ENCODE results near the gene KLRB1.
"Not testable (repeated sequence)": the region's sequence is repeated elsewhere in the genome, so short reads cannot be mapped to it uniquely, and the experiment has no call there.

KLRB1 gene

DNA sequence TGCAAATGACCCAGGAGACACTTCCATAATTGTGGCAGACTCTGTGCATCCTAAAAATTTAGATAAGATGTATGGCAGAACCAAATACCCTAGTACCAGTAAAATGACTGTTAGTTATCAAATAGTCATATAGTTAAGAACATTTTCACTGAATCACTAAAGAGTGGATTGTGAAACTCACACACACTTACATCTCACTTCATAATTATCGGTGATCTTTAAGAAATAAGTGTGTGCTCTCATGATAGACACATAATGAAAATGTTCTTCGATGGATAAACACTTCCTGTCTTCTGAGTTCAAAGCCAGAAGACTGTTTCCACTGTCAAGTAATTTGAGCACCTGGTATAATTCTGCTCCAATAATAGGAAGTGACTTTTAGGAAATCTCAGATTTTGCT is 19.1 kb upstream of the KLRB1 start:
- in situ Hi-C loops (cut with MboI; ENCODE audit: low pct_unique_long_range_greater_than_20kb, low sequenced_read_pairs): no loop called here
- no peak for DNase-seq

DNA sequence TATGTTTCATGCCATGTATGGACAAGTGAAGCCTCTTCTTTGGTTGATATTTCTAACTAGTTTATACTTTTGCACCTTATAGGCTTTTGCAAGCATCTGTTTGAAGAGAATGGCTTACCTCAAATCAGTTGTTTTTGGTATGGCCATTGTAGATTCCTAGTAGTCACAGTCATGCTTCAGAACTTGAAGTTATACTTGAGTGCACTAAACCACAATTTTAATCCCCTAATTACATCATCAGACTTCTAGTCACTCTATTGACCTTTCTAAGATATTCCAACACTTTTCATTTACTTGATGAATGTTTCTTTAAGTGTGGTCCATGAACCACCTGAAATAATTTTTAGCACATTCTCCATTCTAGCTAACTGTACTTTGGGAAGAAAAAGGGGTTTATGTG is 18.6 kb upstream of the KLRB1 start:
- DNase-seq: no peak
- in situ Hi-C loops (cut with MboI; ENCODE audit: low pct_unique_long_range_greater_than_20kb, low sequenced_read_pairs): no loop called here

DNA sequence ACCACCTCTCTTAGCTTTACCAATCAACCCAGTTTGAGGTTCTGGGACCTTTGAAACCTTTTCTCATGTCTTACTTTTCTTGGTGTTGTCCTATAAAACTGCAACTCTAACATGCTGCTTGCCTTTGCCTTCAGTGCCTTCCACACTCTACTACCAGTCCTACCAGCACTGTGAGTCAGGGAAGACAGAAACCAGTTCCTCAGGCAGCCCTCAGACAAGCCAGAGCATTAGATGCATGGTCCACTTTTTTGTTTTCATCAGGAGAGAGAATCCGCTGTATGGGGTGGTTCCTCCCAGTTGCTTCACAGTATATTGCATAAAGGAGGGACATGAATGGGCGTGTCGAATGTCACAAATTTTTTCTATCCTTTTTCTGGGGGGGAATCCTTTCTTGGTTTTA is 17.3 kb upstream of the KLRB1 start:
- in situ Hi-C loops (cut with MboI; ENCODE audit: low pct_unique_long_range_greater_than_20kb, low sequenced_read_pairs): no loop called here
- no peak for DNase-seq

DNA sequence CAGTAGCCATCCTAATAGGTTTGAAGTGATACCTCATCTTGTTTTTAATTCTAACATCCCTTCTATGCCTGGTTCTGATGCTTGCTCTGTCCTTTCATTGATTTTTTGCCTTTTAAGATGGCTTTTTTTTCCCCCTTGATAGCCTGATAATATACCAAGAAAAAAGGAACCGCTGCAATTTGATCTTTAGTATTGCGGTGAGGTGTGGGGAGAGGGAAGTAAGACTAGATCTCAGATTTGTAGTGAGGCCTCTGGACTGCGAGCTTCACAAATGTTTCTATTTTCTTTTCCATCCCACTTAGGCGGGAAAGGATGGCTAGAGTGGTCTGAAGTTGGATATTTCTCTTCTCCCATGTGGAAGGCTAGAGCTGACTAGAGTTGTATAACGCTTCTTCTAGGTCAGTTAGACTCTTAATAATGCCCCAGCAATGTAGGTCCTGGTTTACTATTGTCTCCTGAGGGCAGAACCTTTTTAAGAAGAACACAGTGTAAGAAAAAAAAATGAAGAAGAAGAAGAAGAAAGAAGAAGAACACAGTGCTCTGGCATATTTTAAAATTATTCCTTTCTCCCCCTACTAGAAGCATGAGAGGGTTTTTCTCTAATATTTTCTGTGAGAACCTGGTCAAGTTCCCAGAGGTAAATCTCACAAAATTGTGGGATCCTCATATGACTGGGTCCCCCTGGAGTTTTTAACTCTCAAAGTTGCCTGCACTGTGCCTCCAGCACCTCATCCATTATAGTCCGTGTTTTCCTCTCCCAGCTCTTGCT is 11.9 kb upstream of the KLRB1 start:
- in situ Hi-C loops (cut with MboI; ENCODE audit: low pct_unique_long_range_greater_than_20kb, low sequenced_read_pairs): no loop called here

DNA sequence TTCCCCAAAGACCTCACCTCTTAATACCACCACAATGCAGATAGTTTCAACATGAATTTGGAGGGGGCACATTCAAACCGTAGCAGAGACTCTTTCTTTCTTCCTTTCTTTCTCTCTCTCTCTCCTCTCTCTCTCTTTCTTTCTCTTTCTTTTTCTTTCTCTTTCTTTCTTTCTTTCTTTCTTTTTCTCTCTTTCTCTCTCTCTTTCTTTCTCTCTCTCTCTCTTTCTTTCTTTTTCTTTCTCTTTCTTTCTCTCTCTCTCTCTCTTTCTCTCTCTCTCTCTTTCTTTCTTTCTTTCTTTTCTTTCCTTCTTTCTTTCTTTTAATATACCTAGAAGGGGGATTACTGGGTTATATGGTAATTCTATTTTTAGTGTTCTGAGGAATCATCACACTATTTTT is 11.2 kb upstream of the KLRB1 start:
- DNase-seq; in situ Hi-C loops (cut with MboI; ENCODE audit: low pct_unique_long_range_greater_than_20kb, low sequenced_read_pairs): not testable (repeated sequence)

More for the DNA sequence above, 11.9 kb upstream of the KLRB1 start:
- DNase-seq: peak; percentile 43

DNA sequence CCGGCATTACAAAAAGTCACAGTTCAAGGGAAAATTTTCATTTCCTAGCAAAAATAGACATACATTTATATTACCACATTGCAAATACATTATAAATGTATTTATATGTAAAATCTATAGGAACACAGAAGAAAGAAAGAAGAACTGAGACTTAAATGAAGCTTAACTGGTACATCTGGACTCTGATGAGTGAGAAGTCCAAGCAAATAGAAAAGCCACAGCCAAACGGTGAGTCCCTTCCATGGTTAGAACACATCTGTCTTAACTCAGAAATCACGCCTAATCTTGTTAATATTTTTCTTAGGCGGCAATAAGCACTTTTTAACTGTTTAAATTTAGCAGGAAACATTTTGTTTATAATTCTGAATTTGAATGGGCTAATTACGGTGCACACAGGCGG is 9.4 kb upstream of the KLRB1 start:
- in situ Hi-C loops (cut with MboI; ENCODE audit: low pct_unique_long_range_greater_than_20kb, low sequenced_read_pairs): no loop called here
- no peak for DNase-seq

DNA sequence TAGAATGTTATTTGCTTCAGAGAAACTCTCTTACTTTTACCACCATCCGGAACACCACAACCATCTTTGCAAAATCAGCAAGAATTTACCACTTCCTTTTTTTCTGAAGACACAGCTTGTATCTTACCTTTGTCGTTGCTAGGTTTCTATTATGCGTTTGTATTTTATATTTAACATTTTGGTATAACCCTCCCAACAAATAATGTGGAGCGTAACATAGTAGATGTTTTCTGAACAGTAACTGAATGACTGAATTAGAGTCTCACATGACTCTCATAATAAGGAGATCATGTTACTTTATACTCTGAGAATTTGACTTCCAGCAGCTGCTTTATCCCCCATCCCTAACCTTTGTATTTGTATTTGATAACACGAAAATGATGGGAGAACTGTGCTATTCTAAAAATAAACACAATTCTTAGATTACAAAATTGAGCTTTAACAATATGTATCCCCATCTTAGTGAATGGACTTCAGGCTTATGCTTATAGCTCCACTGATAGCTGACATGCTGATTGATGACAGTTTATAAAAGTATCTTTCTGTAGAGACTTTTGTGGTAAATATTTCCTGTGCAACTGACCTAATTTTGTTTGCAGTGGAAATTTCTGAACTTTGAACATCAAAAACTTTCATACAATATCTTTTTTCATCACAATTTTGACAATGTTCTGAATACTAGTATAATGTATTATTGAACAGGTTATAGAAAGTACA is 7.9 kb upstream of the KLRB1 start:
- DNase-seq: peak; percentile 71
- in situ Hi-C loops (cut with MboI; ENCODE audit: low pct_unique_long_range_greater_than_20kb, low sequenced_read_pairs): no loop called here

DNA sequence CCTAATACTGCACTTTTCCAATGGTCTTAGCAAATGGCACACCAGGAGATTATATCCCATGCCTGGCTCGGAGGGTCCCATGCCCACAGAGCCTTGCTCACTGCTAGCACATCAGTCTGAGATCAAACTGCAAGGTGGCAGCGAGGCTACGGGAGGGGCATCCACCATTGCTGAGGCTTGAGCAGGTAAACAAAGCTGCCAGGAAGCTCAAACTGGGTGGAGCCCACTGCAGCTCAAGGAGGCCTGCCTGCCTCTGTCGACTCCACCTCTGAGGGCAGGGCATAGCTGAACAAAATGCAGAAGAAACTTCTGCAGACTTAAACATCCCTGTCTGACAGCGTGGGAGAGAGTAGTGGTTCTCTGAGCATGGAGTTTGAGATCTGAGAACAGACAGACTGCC is 2.9 kb upstream of the KLRB1 start:
- in situ Hi-C loops (cut with MboI; ENCODE audit: low pct_unique_long_range_greater_than_20kb, low sequenced_read_pairs); DNase-seq: not testable (repeated sequence)

DNA sequence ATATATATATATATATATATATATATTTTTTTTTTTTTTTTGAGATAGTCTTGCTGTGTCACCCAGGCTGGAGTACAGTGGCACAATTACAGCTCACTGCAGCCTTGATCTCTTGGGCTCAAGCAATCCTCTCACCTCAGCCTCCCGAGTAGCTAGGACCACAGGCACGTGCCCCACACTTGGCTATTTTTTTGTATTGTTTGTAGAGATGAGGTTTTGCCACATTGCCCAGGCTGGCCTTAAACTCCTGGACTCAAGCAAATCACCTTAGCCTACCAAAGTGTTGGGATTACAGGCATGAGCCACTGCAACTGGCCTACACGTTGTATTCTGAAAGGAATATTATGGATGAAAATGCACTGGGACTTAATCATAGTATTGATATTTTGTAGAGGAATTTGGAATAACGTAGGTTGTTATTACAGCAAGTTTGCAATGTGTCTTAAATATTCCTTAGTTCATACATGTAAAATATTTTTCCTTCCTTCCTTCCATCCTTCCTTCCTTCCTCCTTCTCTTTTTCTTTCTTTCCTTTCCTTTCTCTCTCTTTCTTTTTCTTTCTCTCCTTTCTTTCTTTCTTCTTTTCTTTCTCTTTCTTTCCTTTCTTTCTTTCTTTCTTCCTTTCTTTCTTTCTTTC is 862 bp downstream of the KLRB1 start:
- no peak for DNase-seq
- in situ Hi-C loops (cut with MboI; ENCODE audit: low pct_unique_long_range_greater_than_20kb, low sequenced_read_pairs): no loop called here

DNA sequence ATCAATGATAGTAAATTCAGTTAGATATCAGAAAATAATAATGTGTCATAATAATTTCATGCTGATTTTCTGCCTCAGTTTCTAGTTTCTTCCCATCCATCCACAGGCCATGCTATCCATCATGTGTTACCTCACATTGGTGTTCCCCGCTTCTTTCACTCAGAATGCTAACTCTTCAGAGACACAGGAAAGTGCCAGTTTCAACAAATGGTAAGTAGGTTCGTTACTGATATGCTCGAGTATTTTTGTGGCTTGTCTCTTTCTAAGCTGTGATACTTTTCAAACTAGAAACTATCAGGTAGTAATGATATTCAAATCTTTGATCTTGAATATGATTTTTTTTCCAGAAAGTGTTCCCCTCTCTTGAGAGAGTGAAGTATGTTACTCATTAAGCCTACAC is 1.5 kb downstream of the KLRB1 start:
- in situ Hi-C loops (cut with MboI; ENCODE audit: low pct_unique_long_range_greater_than_20kb, low sequenced_read_pairs): no loop called here

DNA sequence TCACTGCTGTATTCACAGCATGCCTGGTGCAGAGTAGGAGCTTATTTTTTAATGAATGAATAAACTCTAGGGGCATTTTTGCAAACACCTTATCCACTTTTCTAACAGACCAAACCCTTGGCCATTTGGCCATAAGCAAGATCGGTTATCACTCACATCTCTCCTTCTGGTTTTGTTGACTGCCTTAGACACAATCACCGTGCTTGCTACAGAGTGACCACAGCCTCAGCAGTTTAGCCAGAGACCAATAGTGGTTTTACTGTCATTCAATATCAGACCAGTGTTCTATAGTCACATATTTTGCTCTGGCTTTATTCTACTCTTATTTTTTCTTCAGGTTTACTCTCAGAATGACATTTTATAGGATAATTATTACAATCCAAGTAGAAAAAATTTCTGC is 2.2 kb downstream of the KLRB1 start:
- in situ Hi-C loops (cut with MboI; ENCODE audit: low pct_unique_long_range_greater_than_20kb, low sequenced_read_pairs): no loop called here
- DNase-seq: no peak

More for the DNA sequence above, 1.5 kb downstream of the KLRB1 start:
- no peak for DNase-seq

DNA sequence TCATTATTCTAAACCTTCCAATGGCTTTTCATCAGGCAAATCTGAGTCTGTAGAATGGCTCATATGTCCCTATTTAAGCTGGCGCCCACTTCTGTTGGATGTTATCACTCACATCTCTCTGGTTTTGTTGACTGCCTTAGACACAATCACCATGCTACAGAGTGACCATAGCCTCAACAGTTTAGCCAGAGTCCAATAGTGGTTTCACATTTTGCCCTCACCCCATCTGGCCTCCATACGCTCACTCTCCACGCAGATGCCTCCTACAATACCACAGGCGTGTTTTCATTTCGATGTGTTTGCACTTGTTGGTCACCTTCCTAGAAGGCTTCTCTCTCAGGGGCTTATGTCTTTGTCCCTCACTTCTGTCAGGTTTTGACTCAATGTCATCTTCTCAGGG is 3.4 kb downstream of the KLRB1 start:
- DNase-seq: no peak
- in situ Hi-C loops (cut with MboI; ENCODE audit: low pct_unique_long_range_greater_than_20kb, low sequenced_read_pairs): no loop called here

DNA sequence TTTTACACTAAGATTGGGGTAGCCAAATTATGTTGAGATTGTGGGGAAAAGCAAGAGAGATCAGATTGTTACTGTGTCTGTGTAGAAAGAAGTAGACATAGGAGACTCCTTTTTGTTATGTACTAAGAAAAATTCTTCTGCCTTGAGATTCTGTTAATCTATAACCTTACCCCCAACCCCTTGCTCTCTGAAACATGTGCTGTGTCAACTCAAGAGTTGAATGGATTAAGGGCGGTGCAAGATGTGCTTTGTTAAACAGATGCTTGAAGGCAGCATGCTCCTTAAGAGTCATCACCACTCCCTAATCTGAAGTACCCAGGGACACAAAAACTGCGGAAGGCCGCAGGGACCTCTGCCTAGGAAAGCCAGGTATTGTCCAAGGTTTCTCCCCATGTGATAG is 7.3 kb downstream of the KLRB1 start:
- DNase-seq; in situ Hi-C loops (cut with MboI; ENCODE audit: low pct_unique_long_range_greater_than_20kb, low sequenced_read_pairs): not testable (repeated sequence)

DNA sequence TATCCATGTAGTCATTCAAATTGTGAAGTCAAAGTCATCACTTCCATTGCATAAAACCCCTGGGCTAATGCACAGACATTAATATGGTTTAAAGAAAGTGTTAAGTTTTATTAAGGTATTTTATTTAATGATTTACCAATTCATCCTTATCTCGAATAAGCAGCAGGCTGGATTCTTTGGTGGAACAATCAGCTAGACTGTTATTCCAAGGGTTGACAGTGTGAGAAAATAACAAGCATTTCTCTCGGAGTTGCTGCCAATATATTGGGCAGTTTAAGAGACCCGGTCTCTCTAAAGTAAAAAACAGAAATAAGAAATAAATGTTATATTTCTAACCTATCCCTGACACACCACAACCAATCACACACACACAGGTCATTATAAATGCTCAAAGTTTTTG is 9.4 kb downstream of the KLRB1 start:
- DNase-seq: no peak
- in situ Hi-C loops (cut with MboI; ENCODE audit: low pct_unique_long_range_greater_than_20kb, low sequenced_read_pairs): no loop called here

DNA sequence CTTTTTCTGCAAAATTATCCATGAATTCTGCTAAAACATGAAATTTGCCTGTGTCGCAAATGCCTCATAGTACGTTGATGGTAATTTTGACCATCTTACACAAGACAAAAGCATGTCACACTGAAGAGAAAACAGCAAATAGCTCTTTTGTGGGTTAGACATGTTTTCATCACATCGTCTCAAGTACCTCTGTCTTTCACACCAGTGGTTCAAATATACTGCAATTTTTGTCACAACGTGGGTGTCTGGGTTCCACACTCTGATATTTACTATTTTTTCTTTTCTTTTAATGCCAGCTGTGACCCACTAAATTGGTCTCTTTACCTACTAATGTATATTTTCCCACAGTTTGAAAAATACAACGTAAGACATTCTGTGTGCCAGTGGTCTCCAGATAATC is 10.4 kb downstream of the KLRB1 start:
- no peak for DNase-seq
- in situ Hi-C loops (cut with MboI; ENCODE audit: low pct_unique_long_range_greater_than_20kb, low sequenced_read_pairs): no loop called here

DNA sequence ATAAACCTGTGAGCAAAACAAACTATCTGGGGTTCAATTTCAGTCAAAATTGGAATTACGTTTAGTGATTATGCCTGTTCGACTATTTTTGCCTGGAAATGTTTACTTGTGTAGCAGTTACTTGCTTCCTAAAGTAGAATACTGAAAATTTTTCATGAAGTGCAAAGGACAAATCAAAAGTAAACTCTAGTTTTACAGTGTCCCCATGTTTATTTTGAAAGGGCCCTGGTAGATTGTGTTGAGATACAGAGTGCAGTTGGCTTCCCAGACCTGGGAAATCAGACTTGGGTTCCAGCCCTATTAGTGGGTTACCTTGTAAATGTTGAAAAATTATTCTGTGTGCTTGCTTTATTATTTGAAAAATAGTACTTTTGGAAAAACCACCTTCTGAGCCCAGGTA is 17.3 kb downstream of the KLRB1 start:
- in situ Hi-C loops (cut with MboI; ENCODE audit: low pct_unique_long_range_greater_than_20kb, low sequenced_read_pairs): no loop called here
- DNase-seq: no peak

DNA sequence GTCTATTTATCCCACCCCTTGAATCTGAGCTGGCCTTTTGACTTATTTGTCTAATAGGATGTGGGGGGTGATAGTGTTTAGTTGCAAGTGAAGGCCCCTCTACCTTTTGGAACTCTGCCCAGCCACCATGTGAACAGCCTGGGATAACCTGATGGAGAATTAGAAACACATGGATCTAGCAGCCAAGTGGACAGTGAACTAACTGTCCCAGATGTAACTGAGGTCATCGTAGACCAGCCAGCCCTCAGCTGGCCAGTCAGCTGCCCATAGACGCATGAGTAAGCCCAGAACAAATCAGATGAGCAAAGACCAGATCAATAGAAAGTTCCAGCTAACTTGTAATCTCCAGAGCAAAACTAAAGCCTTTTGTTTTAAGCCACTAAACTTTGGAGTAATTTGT is 19.0 kb downstream of the KLRB1 start:
- in situ Hi-C loops (cut with MboI; ENCODE audit: low pct_unique_long_range_greater_than_20kb, low sequenced_read_pairs): no loop called here
- no peak for DNase-seq

DNA sequence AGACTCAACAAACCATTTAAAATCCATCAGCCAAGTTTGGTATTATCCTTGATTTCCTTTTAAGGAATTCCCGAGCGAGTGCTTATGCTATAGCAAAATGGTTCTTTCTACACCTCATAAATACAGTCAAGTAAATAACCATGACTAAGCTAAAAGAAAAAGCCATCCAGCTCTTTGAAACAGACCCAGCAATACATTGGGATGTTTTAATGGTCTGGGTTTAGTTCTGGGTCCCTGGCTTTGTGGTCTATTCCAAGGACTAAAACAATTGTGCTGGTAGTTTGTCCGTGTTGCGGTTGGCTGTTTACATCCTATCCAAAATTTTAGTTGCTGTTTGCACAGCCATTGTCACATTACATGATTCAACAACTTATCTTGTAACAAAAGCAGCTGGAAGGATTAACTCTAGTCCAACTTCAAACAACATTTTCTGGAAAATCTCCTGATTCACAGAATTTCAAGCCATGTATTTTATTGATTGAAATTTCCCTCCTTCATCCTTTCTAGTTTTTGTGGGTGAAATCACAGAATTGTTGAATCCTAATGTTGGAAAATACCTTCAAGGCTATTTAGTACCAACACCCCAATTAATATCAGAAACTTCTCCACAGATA is 19.6 kb downstream of the KLRB1 start:
- DNase-seq: no peak
- in situ Hi-C loops (cut with MboI; ENCODE audit: low pct_unique_long_range_greater_than_20kb, low sequenced_read_pairs): no loop called here

DNA sequence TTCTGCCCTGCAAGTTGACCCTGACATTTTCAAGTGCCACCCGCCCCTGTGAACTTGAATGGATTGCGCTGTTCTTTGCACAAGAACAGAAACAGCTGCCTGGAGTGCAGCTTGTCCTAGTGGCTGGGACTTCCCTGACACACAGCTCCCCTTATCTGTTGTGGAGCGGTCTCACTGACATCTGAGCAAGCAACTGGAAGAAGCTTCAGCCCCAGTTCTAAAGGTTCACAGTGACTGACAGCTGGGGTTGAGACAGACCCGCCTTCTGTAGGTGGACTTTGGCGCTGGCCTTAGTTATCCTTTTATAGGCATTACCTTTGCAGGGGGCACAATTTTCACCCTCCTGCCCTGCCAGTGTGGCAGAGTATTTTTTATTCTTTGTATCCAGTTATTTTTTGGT is 30.0 kb downstream of the KLRB1 start:
- DNase-seq; in situ Hi-C loops (cut with MboI; ENCODE audit: low pct_unique_long_range_greater_than_20kb, low sequenced_read_pairs): not testable (repeated sequence)

DNA sequence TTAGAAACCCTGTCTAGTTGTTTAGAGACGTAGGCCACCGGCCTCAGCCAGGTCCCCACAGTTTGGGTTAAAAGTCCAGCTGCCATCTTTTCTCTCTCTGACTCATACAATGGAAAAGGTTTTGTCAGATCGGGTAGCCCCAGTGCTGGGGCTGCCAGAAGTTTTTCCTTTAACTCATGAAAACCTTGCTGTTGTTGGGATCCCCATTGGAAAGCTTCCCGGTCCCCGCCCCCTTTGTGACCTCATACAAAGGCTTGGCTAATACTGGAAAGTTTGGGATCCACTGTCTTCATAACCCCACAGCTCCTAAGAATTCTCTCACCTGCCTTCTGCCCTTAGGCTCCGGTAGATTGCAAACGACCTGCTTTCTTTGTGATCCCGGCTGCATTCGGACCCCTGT is 40.6 kb downstream of the KLRB1 start:
- in situ Hi-C loops (cut with MboI; ENCODE audit: low pct_unique_long_range_greater_than_20kb, low sequenced_read_pairs); DNase-seq: not testable (repeated sequence)

Data from KBM-7 (cell line).